Endometrial microvascular endothelial cells (primary cell): ENCODE data around the gene KDM3A. TPM values are rescaled to one million over a fixed set of nuclear protein-coding genes. Genes with fewer than 3 reads are reported as not detected.

Experiments used
- in situ Hi-C: cut with HindIII; loops from 2 replicates; pipeline ENCODE4 v1.10.0; 2017; ENCODE audit warnings: low sequenced_read_pairs, low pct_unique_long_range_greater_than_20kb; ENCODE audit errors: inconsistent ontology term
- total RNA-seq: library from RNA; depleted of rRNA; stranded (reverse); fragments of >200 nt; gene quantifications from one replicate; pipeline ENCODE4 v1.2.3, GENCODE V29; 2015; ENCODE audit errors: inconsistent ontology term

The KDM3A gene
- total RNA-seq: 14.7 TPM

DNA sequence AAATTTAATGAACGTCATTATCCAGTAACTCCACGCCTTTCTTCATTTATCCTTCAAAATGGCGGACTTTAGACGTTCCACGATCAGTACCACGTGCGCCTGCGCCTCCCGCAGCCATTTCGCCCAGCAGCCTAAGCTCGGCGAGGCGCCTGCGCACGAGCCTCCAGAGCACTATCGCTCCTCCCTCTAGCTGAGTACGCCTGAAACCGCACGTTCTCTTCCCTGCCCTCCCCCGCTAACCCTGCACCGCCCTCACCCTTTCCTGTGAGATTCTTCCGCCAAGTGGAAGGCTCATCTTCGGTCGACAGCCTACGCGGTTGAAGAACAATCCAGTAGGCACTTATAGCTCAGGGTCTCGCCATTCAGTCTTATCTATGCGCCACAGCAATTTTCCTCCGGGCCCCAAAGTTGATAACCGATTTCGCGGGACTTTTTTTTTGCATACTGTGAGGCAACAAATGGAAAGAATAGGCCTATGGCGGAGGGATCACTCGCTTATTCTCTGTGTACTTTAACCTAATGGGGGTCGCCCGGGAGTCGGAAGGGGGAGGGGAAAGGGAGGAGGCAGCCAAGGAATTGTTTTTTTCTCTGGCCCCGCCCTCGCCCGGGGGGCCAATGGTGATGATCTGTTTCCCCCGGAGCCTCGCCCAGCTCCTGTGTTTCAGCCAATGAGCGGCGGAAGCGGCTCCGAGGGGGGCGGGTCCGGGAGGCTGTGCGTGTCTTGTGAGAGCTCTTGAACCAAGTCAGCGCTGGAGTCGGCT, at the start of gene KDM3A:
Gene KDM3A, plus strand, starts transcription at position 741 of the 761 bp plus-strand sequence. CDS start 677 bp downstream, outside the sequence.
- in situ Hi-C loops: no loop called here

DNA sequence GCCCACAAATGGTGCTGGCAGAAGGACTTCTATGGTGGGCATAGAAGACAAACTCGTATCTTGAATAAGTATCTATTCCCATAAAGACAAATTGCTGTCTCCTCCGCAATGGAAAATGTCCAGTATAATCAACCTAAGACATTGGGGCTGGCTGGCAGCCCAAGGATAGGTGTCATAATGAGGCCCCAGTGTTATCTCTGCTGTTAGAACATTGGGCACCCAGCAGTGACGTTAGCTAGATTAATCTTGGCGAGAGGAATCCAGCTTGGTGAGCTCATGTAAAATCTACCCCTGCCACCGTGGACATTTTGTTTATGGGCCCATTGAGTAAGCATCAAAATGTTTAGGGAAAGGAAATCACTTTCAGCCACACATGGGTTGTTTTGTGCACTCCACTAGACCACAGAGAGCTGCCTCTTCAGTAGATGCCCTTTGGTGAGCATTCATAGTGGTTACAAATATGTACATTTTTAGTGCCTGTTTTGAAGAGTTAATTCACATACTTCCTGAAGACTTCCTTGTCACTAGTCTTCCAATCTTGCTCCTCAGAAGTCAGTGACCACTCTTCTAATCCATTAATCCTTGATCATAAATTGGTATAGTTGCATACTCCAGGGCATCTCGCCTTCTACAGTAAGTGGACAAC, 48.2 kb upstream of the KDM3A start:
- in situ Hi-C loops: no loop called here

- in situ Hi-C loops: no loop called here
Observed at GRCh38 chr2:86393521-86394491, 47.4 kb upstream of the KDM3A start.

- in situ Hi-C loops: no loop called here
Observed at GRCh38 chr2:86396291-86396785, 44.8 kb upstream of the KDM3A start.

DNA sequence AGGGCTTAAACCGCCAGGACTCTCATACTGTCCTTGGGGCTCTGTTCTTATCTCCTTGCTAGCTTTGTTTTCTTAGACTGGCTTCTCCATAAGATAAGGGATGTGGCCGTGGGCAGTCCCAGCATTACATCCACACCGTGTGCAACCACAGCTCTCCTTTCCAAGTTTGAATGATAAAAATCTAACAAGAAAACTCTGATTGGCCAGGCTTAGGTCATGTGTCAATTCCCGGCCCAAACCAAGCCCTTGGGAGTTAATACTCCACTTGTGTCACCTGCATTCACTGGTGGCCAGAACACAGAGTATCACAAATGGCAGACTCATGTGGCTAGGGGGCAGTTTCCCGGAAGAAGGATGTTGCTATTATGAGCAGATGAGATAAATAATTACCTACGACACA, 43.2 kb upstream of the KDM3A start:
- in situ Hi-C loops: no loop called here

- in situ Hi-C loops: no loop called here
Observed at GRCh38 chr2:86398500-86399474, 42.4 kb upstream of the KDM3A start.

DNA sequence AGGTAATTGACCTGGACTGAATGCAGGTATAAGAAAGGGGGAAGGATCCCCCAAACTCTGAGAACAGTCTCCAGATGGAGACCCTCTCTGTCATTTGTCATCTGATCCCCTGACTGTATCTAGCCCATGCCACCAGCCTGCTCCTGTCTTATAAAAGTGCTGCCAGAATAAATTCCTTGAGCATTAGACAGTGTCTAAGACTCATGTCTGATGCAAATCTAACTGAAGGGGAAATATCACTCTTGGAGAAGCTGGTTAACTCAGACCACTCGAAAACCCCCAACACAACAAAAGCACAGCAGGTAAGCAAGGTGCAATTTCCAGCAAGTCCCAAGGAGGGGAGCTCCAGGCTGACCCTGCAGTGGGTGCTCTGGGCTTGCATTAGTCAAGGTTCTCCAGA, 40.9 kb upstream of the KDM3A start:
- in situ Hi-C loops: no loop called here

DNA sequence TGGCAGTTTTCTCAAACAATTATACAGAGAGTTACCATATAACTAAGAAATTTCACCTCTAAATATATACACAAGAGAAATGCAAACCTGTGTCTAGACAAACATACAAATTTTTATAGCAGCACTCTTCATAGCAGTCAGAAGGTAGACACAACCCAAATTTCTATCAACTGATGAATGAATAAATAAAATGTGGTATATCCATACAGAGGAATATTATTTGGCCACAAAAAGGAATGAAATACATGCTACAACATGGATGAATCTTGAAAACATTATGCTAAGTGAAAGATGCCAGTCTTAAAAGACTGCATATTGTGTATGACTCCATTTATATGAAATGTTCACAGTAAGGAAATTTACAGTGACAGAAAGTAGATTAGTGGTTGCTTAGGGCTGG, 30.6 kb upstream of the KDM3A start:
- in situ Hi-C loops: no loop called here

- in situ Hi-C loops: no loop called here
Observed at GRCh38 chr2:86411396-86411795, 29.8 kb upstream of the KDM3A start.

DNA sequence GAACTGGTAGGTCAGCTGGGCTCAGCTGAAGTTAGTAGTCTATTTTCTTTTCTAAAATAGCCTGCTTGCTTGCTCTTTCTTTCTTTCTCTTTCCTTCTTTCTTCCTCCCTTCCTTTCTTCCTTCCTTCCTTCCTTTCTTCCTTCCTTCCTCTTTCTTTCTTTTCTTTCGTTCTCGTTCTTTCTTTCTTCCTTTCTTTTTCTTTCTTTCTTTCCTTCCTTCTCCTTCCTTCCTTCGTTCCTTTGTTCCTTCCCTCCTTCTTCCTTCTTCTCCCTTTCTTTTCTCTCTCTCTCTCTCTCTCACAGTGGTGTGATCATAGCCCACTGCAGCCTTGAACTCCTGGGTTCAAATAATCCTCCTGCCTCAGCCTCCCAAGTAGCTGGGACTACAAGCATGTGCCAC, 29.2 kb upstream of the KDM3A start:
- in situ Hi-C loops: no loop called here

DNA sequence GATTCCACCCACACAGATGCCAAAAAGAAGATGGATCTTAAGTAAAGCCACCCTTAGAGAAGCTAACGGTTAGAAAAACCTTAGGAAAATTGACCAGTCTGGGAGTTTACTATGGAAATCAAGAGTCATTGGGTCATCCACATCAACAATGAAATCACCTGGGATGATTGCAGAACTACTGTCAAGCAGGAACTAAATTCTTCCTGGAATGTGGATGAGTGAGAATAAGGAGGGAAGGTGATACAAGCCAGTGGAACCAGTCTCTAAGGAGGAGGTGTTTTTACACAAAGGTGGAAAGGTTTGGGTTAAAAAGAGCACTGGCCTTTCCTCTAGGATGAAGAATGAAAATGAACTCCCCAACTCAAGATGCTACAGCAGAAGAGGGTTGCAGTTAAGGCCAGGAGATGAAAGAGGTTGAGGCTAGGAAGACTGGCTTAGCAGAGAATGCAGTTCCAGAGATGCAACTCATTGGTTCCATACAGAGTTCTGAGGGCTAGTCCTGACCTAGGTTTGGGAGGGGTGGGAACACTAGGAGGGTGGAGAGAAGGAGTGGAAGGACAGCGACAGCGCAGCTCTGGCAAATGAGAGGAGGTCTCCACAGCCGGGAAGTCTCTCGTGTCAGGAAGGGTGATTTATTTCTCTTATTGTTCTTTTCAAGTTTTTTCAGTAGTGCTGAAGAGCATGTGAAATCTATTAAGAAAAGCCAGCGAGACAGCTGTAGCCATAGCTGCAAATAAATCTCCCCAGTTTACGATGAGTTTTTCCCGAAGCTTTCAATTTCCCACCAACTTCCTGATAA, 27.7 kb upstream of the KDM3A start:
- in situ Hi-C loops: no loop called here

DNA sequence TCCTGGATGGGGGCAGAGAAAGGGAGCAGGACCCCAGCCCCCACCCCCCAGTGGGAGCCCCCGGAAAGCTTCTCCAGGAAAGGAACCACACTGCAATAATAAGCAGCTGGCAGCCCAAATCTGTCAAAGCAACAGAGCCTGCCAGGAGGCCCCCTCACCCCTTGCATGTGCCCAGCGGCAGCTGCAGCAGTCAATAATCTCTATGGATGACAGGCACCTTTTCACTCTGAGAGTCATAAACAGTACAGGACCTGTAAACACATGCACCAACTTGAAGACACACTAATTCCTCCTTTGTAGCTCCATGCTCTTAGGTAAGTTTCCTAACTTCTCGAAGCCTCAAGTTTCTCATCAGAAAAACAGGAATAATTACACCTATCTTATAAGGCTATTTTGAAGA, 26.2 kb upstream of the KDM3A start:
- in situ Hi-C loops: no loop called here

DNA sequence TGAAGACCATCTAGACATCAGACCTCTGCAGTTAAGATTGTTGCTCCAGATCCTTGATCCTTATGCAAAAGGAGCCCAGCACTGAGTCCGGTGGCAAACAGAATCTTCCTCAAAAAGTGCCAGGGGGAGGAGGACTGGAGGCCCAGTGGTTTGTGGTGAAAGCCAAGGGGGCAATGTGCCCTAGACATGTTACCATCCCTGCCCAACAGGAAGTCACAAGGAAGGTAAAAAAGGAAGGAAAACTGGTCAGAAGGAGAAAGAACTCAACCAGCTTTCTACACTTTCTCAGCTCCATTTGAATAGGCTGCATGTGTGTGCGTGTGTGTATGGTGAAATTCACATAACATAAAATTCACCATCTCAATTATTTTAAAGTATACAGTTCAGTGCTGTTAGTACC, 25.0 kb upstream of the KDM3A start:
- in situ Hi-C loops: no loop called here

DNA sequence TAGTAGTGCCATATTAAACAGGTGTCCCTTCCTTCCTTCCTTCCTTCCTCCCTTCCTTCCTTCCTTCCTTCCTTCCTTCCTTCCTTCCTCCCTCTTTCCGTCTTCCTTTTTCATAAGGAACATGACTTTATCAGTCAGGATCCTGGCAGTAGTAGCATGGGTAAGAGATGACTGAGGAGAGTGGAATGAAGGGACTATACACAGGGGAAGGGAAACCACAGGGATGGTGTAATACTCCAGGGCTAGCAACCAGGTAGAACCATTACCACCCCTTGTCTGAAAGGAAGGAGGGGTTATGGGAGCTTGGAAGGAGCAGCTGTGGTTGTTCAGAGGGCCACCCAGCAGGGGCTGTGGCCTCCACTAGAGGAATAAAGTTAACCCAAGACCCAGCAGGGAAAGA, 23.2 kb upstream of the KDM3A start:
- in situ Hi-C loops: no loop called here

DNA sequence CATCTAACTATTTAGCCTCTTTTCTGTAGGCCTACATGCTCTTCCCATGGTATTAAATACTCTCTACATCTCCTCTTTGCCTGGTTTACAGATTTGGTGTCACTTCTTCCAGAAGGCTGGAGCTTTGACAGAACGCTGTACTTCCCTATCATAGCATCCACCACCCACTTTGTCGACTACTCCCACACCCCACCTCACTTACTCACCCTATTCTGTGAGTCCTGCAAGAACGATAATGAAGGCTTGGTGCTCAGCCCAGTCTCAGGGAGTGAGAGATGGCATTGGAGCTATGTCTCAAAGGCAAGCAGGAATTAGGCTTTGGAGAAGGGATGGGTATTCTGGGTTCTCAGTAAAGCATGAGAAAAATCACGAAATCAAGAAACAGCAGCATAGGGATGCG, 20.3 kb upstream of the KDM3A start:
- in situ Hi-C loops: no loop called here

DNA sequence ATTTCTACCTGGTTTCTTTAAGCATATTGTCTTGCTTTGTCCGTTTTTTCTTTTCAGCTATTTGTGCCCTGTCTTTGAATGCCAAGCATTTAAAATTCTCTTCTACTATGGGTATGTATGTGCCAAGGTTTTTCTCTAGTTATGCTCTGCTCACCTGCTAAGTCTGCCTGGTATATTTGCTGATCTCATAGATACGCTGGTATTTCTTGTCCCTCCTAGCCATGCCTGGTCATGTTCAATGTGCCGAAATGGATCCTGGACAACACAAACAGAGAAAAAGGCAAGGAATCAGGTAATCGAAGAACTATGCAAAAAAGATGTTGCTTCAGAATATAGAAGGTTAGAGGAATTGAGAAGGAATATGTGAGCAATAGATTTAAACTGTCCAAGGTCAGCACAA, 14.9 kb upstream of the KDM3A start:
- in situ Hi-C loops: no loop called here

GRCh38 chr2:86429335-86429734, 11.8 kb upstream of the KDM3A start:
- in situ Hi-C loops: no loop called here

DNA sequence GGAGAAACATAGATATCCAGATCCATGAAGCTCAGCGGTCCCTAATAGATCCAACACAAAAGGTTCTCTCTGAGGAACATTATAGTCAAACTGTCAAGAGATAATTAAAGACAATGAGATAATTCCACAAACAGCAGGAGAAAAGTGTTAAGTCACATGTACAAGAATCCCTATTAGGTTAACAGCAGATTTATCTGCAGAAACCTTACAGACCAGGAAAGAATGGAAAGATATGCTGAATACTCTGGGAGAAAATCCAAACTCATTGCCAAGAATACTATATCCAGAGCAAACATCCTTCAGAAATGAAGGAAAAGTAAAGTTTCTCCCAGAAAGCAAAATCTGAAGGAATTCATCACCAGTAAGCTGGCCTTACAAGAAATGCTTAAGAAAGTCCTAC, 10.8 kb upstream of the KDM3A start:
- in situ Hi-C loops: no loop called here
